Heart right ventricle (tissue), 16 donors: Measurements from ENCODE around the gene TCHHL1. TPM values are rescaled to one million over a fixed set of nuclear protein-coding genes. Genes with fewer than 3 reads are reported as not detected.
A peak's percentile ranks its signal among the peaks of the same experiment; 100 is the strongest.

Experiments used
- ATAC-seq, 8 donors: fragments of 200-7000 bp; cut with Tn5 transposase; one replicate each; pipeline ENCODE4 v1.9.1; 2020; ENCODE audit warnings: mild to moderate bottlenecking in 8 of 8, moderate library complexity in 8 of 8, moderate number of reproducible peaks in 1 of 8
- DNase-seq, 2 donors: peaks; one replicate each; pipeline ENCODE4 v3.0.0-alpha.2; 2020
- H3K27ac ChIP-seq, 10 donors: fragments of 200-600 bp; sonication (generic) in 2 of 10; one replicate each; pipeline versions ENCODE4 v1.5.0 to v1.8.0; 2020 to 2022; ENCODE audit warnings: mild to moderate bottlenecking in 3 of 10
- H3K27me3 ChIP-seq, 7 donors: fragments of 200-600 bp; one replicate each; pipeline ENCODE4 v1.8.0; 2021 to 2022; ENCODE audit warnings: mild to moderate bottlenecking in 2 of 7
- H3K36me3 ChIP-seq, 9 donors: fragments of 200-600 bp; sonication (generic) in 1 of 9; one replicate each; pipeline versions ENCODE4 v1.5.0 to v1.8.0; 2020 to 2022; ENCODE audit warnings: mild to moderate bottlenecking in 2 of 9
- H3K4me1 ChIP-seq, 9 donors: fragments of 200-600 bp; sonication (generic) in 1 of 9; one replicate each; pipeline versions ENCODE4 v1.5.0 to v1.8.0; 2020 to 2022; ENCODE audit warnings: mild to moderate bottlenecking in 4 of 9
- H3K4me3 ChIP-seq, 10 donors: fragments of 200-600 bp; sonication (generic) in 2 of 10; one replicate each; pipeline versions ENCODE4 v1.5.0 to v1.8.0; 2020 to 2022; ENCODE audit warnings: mild to moderate bottlenecking in 7 of 10, moderate library complexity in 2 of 10
- H3K9me3 ChIP-seq, 11 donors: fragments of 200-600 bp in 10 of 11; sonication (generic) in 2 of 11; one replicate each; pipeline versions ENCODE4 v1.5.0 to v1.8.0; 2013 to 2022; ENCODE audit warnings: mild to moderate bottlenecking in 2 of 11, control low read depth in 1 of 11, moderate library complexity in 1 of 11
- CTCF ChIP-seq, 9 donors: fragments of 200-600 bp; sonication (generic) in 2 of 9; IDR thresholded peaks; one replicate each; pipeline versions ENCODE4 v1.5.0 to v1.8.0; 2021 to 2022; ENCODE audit warnings: antibody characterized with exemption in 9 of 9, mild to moderate bottlenecking in 5 of 9, moderate library complexity in 1 of 9
- WGBS, 2 donors: extraction: QIAGEN DNeasy Blood & Tissue Kit; methylation state at CpG; one replicate each; pipeline ENCODE4 v1.1.7; 2013; ENCODE audit warnings: inconsistent platforms in 1 of 2; 5-methylcytosine and 5-hydroxymethylcytosine counted together
- intact Hi-C, 10 donors: fragments of 100-400 bp; cut with DNase I; formaldehyde crosslinking; loops; one replicate each; pipeline versions ENCODE4 v1.11.1 to v1.14.2; 2022
- polyA plus RNA-seq, 2 donors: library from polyadenylated mRNA; stranded (reverse); fragments of 200-250 nt; gene quantifications; one replicate each; pipeline ENCODE4 v1.2.3, GENCODE V29; 2013
- total RNA-seq, 10 donors: library from RNA; stranded (reverse); fragmentation: NEBNext Ultra II Directional in 3 of 10; extraction: Animal tissue kit (Norgen Biotek cat#: 25700) in 3 of 10; gene quantifications; one replicate each; pipeline versions ENCODE4 v1.2.1 to v1.2.4, GENCODE V29; 2021 to 2023
- donor health status: Arrhythmogenic right ventricular cardiomyopathy.
- donor health status: ischemic (EF 13 %, LVEDD 7.1; RV severe dilation, severe dysfunction).
- donor health status: healthy with polysubstance abuse.
- donor health status: DM: no; HTN: yes; CAD: no.
- donor health status: DM: no; HTN: no; CAD: no.
- donor health status: ischemic (EF 25% LVEDD 6.9; RV normal size, moderate dysfunction).
- donor health status: ischemic (EF 25% LVEDD 5.7; RV mildly dilated, moderate dysfunction).
- donor health status: healthy.
- donor health status: DM: yes; HTN: yes; CAD: no.
- donor health status: Ischemic cardiomyopathy.
- donor health status: ischemic (EF 35%, LVEDD 5.7; RV mildly dilated, moderate dysfunction).
- donor health status: nonischemic (EF 11% LVEDD 7.7; RV severe dilation, severe dysfunction).
- donor health status: DM: yes; HTN: yes; CAD: no.
- donor health status: PGD.
- donor health status: ischemic (EF 29% LVEDD 5.4; RV normal size, mild dysfunction).
- donor health status: nonischemic (EF 23%, LVEDD 6.1; RV moderate dilation, normal function).

Gene TCHHL1
- total and polyA plus RNA-seq, 12 donors, result not detected

GRCh38 chr1:152109998-152110294 lies 21.1 kb upstream of the TCHHL1 start:
- no peak for TF ChIP-seq CTCF (IDR thresholded peaks at IDR 0.05)
- peaks cover 0 to 25% (median 10%) of the 10 kb centered on the region in 11 donors for H3K9me3 ChIP-seq
- 8 to 12% methylated on average over 15 of the region's 15 CpGs for WGBS, 2 donors
- H3K27me3 ChIP-seq, result peaks cover 13 to 100% (median 100%) of the 10 kb centered on the region in 7 donors
- intact Hi-C loops, result no loop called here
- peaks cover 11 to 57% (median 42%) of the 10 kb centered on the region in 9 donors for H3K4me1 ChIP-seq
- ATAC-seq, result no peak
- no peak overlapping the region for H3K27ac ChIP-seq
- H3K36me3 ChIP-seq, result no peaks in the 10 kb centered on the region
- peak overlapping the region in 9 of 10 donors; percentile 39 to 65 (median 51) for H3K4me3 ChIP-seq
- no peak for DNase-seq

- H3K4me3 ChIP-seq, result peak overlapping the region in 8 of 10 donors; percentile 15 to 65 (median 51)
- WGBS, 2 donors, result 5 to 7% methylated on average over 31 of the region's 31 CpGs
- peaks cover 13 to 100% (median 100%) of the 10 kb centered on the region in 7 donors for H3K27me3 ChIP-seq
- intact Hi-C loops, result no loop called here
- peaks cover 11 to 57% (median 42%) of the 10 kb centered on the region in 9 donors for H3K4me1 ChIP-seq
- peaks cover 0 to 25% (median 10%) of the 10 kb centered on the region in 11 donors for H3K9me3 ChIP-seq
- ATAC-seq (no peak), DNase-seq (peak in 1 of 2 donors; percentile 13)
- no peak overlapping the region for H3K27ac ChIP-seq
- H3K36me3 ChIP-seq, result no peaks in the 10 kb centered on the region
- TF ChIP-seq CTCF (IDR thresholded peaks at IDR 0.05), result no peak
These were observed 20.6 kb upstream of the TCHHL1 start for GRCh38 chr1:152109231-152109997.

GRCh38 chr1:152108882-152109222 lies 20.0 kb upstream of the TCHHL1 start:
- H3K27me3 ChIP-seq, result peaks cover 13 to 100% (median 100%) of the 10 kb centered on the region in 7 donors

More at GRCh38 chr1:152108882-152109222, 20.0 kb upstream of the TCHHL1 start:
- DNase-seq (no peak), ATAC-seq (no peak)
- H3K36me3 ChIP-seq, result no peaks in the 10 kb centered on the region
- H3K9me3 ChIP-seq, result peaks cover 0 to 25% (median 10%) of the 10 kb centered on the region in 11 donors
- WGBS, 2 donors, result 12 to 13% methylated on average over 28 of the region's 28 CpGs
- H3K4me1 ChIP-seq, result peaks cover 11 to 57% (median 42%) of the 10 kb centered on the region in 9 donors
- peak overlapping the region in 9 of 10 donors; percentile 15 to 65 (median 51) for H3K4me3 ChIP-seq
- no peak overlapping the region for H3K27ac ChIP-seq
- intact Hi-C loops, result no loop called here
- no peak for TF ChIP-seq CTCF (IDR thresholded peaks at IDR 0.05)
